Pons (tissue), 1 donor: Measurements from ENCODE around the gene TTLL11.

Experiments used
- DNase-seq: peaks from one replicate; pipeline ENCODE4 v3.0.0-alpha.2; 2016; ENCODE audit warnings: low spot score

Gene TTLL11

GRCh38 chr9:122109035-122109813, 16.1 kb upstream of the TTLL11 start:
- DNase-seq: no peak

DNA sequence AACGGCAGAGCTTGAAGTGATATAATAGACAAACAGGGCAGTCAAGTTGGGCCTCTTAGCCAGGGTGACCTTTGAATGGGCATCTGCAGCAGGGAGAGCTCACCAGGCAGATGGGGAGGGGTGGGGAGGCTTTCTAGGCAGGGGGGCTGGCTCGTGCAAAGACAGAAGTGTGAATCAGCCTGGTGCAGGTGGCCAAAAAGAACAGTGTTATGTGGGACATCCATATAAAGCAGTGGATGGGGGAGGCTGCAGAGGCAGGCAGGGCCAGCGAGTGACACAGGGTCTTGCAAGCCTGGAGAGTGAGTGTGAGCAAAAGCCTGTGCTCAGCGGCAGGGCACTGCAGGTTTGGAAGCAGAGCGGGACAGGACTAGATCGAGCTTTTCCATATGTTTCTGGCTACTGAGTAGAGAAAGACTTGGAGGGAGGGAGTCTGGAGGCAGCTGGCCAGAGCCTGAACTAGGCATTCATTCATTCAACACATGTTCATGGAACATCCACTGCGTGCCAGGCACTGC, 14.2 kb upstream of the TTLL11 start:
- peak; percentile 53 for DNase-seq

GRCh38 chr9:122106576-122106975, 13.5 kb upstream of the TTLL11 start:
- DNase-seq: no peak

- no peak for DNase-seq
These were observed 10.9 kb upstream of the TTLL11 start for GRCh38 chr9:122103985-122104384.

DNA sequence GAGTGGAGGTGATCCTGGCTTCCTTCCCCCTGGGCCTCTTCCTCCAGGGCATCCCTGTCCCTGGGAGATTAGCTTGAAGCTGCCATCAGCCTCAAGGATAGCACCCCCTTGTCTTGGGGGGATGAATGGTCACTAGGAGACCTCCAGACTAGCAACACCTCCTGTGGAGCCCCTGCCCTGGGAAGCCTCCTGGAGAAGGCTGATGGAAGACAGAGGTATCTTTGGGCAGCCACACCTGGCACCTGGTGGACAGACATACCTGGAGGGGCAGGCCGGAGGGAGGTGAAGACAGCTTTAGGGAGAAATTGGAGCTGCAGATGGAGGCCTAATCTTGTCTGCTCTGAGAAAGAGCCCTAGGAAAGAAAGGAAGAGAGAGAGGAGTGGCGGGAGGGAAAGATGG, 9.0 kb upstream of the TTLL11 start:
- no peak for DNase-seq

GRCh38 chr9:122100756-122101155, 7.6 kb upstream of the TTLL11 start:
- no peak for DNase-seq

- peak; percentile 90 for DNase-seq
These were observed 6.3 kb upstream of the TTLL11 start for GRCh38 chr9:122099271-122099869.

GRCh38 chr9:122097679-122098315, 4.7 kb upstream of the TTLL11 start:
- no peak for DNase-seq

- no peak for DNase-seq
These were observed 3.7 kb upstream of the TTLL11 start for GRCh38 chr9:122096620-122097415.

- DNase-seq: peak; percentile 60
These were observed 2.1 kb upstream of the TTLL11 start for GRCh38 chr9:122095010-122095767.

DNA sequence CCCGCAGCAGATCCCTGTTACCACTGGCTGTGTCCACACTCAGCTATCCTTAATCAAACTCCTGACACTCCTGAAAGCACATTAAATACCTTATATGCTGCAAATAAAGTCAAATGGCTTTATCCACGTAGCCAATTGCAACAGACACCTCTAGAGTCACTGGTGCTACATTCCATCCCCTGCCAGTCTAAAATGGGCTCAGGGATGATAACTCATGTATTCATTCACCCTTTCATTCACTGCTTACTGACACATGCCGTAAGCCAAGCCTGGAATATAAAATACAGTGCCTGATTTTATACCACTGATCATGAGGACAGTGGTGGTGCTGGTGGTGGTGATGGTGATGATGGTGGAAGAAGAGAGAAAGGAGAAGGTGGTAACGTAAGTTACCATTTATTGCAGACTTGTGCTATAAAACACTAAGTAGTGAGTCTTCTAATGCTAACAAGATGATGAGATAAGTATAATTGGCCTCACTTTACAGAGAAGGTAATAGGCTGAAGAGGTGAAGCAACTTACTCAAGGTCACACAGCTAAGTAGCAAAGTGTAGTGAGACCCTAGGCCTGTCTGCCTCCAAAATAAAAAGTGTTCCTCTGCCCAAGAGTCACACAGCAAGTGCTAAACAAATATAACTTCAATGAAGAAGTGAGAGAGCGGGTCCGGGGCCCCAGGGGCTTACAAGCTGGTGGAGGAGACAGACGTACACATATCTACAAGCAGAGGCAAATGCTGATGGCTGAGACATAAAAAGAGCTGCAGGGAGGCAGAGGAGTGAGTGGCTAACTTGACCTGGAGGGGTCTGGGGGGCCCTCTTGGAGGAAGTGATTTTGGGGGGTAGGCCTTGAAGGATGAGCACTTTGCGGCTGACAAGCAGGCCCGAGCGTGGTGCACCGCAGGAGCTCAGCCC, 1.2 kb downstream of the TTLL11 start:
- no peak for DNase-seq

- no peak for DNase-seq
These were observed 2.1 kb downstream of the TTLL11 start for GRCh38 chr9:122090981-122091380.

- DNase-seq: no peak
These were observed 2.7 kb downstream of the TTLL11 start for GRCh38 chr9:122090287-122090883.

GRCh38 chr9:122088880-122089706, 4.0 kb downstream of the TTLL11 start:
- DNase-seq: no peak

DNA sequence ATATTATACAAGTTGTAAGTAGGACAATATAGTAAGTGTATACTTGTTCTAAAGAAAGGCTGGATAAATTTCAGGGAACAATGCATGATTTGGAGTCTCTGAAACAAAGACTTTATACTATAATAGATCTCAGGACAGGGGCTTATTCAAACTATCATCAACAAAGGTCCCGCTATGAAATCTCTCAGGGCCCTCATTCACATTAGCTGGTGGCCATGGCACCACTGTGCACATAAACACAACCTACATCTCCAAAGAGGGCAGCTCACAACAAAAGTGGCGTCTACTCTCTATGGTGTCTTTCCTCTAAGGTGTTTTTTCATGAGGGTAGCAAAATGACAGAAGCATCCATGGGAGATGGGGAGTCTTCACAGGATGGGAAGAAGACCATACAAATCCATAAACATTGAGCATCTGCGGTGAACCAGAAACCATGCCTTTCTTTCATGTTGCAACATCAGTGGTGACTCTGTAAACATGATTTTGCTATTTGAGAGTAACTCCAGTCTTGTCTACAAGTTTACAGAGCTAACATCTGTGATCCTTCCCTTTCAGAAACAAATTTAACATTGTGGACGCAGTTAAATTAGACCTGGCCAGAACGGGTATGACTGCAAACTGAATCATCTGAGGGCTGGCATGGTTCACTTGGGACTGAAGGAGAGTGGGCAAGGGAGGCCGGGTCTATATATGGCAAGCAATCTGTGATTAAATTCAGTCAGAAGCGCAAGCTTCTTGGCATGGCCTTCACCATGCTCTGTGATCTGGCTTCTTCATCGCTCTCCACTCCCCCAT, 5.5 kb downstream of the TTLL11 start:
- DNase-seq: peak; percentile 96

DNA sequence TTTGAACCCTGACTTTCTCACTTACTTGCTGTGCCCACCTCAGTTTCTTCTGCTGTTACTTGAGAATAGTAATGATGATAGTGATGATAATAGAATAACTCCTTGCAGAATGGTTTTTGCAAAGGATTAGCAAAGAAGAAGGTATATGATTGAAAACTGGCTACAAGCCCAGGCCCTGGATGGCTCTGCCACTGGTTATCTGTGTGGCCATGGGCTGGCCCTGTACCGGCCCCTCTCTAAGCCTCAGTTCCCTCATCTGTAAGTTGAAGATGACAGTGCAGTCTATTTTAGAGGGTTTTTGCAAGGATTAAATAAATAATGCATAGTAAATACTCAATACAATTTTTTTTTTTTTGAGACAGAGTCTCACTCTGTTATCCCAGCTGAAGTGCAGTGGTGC, 6.2 kb downstream of the TTLL11 start:
- DNase-seq: peak; percentile 71

DNA sequence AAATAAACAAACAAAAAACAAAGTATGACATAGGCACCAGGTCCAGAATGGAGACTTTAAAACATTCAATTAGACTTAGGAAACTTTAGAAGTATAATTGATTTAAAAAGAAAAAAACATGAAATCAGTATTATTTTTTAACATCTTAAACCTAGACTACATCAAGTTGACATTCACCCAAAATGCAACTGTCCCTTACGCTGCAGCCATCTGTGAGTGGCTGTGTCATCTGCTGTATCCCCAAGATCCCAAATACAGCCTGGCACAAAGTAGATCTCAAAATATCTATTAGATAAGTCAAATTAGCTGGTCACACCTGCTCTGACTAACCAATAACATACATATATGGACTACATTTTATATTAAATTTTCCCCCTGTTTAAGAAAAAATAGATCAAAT, 7.8 kb downstream of the TTLL11 start:
- DNase-seq: no peak

GRCh38 chr9:122084026-122084675, 9.0 kb downstream of the TTLL11 start:
- no peak for DNase-seq
